Adrenal gland (tissue), 5 donors: ENCODE measurements around the gene TUBG1.

Experiments
- POLR2A ChIP-seq, 2 donors: fragments of 450-650 bp; IDR thresholded peaks; one replicate each; pipeline ENCODE4 v1.6.1; 2017; ENCODE audit warnings: antibody characterized with exemption in 2 of 2, mild to moderate bottlenecking in 2 of 2, moderate library complexity in 1 of 2
- TF ChIP-seq, protein P1 (sequence below), 6 experiments: fragments of 450-650 bp in 4 of 6; fragments of 200-600 bp in 2 of 6; sonication (generic) in 1 of 6; IDR thresholded peaks; 1 replicate in 5 of 6; 2 replicates in 1 of 6; pipeline versions ENCODE4 v1.5.1 to v1.8.0; 2016 to 2021; ENCODE audit warnings: antibody characterized with exemption in 6 of 6, mild to moderate bottlenecking in 2 of 6, moderate library complexity in 1 of 6
- donor health status: DM: no; HTN: no; CAD: no.

DNA sequence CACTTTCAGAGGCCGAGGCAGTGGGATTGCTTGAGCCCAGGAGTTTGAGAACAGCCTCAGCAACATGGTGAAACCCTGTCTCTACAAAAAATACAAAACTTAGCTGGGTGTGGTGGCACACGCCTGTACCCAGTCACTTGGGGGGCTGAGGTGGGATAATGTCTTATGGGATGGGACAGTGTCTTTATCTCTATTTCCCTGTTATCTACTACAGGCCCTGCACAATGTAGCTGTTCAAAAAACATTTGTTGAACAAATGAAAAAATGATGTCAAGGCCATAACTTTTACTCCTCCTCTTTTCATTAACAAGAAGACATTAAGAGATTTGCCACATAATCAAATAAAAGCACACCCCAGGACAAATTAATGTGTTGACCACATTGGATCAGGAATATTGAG, 13.8 kb downstream of the TUBG1 start:
- TF ChIP-seq, protein P1, sequence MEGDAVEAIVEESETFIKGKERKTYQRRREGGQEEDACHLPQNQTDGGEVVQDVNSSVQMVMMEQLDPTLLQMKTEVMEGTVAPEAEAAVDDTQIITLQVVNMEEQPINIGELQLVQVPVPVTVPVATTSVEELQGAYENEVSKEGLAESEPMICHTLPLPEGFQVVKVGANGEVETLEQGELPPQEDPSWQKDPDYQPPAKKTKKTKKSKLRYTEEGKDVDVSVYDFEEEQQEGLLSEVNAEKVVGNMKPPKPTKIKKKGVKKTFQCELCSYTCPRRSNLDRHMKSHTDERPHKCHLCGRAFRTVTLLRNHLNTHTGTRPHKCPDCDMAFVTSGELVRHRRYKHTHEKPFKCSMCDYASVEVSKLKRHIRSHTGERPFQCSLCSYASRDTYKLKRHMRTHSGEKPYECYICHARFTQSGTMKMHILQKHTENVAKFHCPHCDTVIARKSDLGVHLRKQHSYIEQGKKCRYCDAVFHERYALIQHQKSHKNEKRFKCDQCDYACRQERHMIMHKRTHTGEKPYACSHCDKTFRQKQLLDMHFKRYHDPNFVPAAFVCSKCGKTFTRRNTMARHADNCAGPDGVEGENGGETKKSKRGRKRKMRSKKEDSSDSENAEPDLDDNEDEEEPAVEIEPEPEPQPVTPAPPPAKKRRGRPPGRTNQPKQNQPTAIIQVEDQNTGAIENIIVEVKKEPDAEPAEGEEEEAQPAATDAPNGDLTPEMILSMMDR (IDR thresholded peaks at IDR 0.05), result no peak
- no peak for TF ChIP-seq POLR2A (IDR thresholded peaks at IDR 0.05)
